ENCODE results near the gene MAGI2. TPM values are rescaled to one million over a fixed set of nuclear protein-coding genes. Genes with fewer than 3 reads are reported as not detected.
"Not testable (repeated sequence)": the region's sequence is repeated elsewhere in the genome, so short reads cannot be mapped to it uniquely, and the experiment has no call there.

Gene MAGI2
- total and polyA plus RNA-seq, 9 donors = 7.1 to 20.4 (median 18.7) TPM

- WGBS, 3 donors = 84 to 95% (median 84%) methylated on average over 4 of the region's 4 CpGs
- H3K9me3 ChIP-seq = no peaks in the 10 kb centered on the region
- no peak overlapping the region for H3K27ac ChIP-seq
- H3K4me3 ChIP-seq = no peak overlapping the region
- no peak for DNase-seq
- no peaks in the 10 kb centered on the region for H3K4me1 ChIP-seq (ENCODE audit: insufficient read depth)
- TF ChIP-seq POLR2A (IDR thresholded peaks at IDR 0.05) = no peak
- no peak for TF ChIP-seq EP300 (IDR thresholded peaks at IDR 0.05)
- no peak for TF ChIP-seq CTCF (IDR thresholded peaks at IDR 0.05)
- intact Hi-C loops (cut with DNase I) = no loop called here
- no peaks in the 10 kb centered on the region for H3K36me3 ChIP-seq
- no peaks in the 10 kb centered on the region for H3K27me3 ChIP-seq
Observed at GRCh38 chr7:78585980-78586379, 867.5 kb downstream of the MAGI2 start.

- no peak overlapping the region for H3K4me3 ChIP-seq
- WGBS, 3 donors = 40 to 46% (median 42%) methylated on average over 2 of the region's 2 CpGs
- no peaks in the 10 kb centered on the region for H3K36me3 ChIP-seq
- H3K9me3 ChIP-seq = no peaks in the 10 kb centered on the region
- H3K27ac ChIP-seq = no peak overlapping the region
- no peaks in the 10 kb centered on the region for H3K4me1 ChIP-seq (ENCODE audit: insufficient read depth)
- TF ChIP-seq POLR2A (IDR thresholded peaks at IDR 0.05) (no peak), CTCF (IDR thresholded peaks at IDR 0.05) (no peak), EP300 (IDR thresholded peaks at IDR 0.05) (no peak)
- H3K27me3 ChIP-seq = no peaks in the 10 kb centered on the region
- intact Hi-C loops (cut with DNase I) = no loop called here
- DNase-seq = no peak
Observed at GRCh38 chr7:78578686-78579085, 874.8 kb downstream of the MAGI2 start.

DNA sequence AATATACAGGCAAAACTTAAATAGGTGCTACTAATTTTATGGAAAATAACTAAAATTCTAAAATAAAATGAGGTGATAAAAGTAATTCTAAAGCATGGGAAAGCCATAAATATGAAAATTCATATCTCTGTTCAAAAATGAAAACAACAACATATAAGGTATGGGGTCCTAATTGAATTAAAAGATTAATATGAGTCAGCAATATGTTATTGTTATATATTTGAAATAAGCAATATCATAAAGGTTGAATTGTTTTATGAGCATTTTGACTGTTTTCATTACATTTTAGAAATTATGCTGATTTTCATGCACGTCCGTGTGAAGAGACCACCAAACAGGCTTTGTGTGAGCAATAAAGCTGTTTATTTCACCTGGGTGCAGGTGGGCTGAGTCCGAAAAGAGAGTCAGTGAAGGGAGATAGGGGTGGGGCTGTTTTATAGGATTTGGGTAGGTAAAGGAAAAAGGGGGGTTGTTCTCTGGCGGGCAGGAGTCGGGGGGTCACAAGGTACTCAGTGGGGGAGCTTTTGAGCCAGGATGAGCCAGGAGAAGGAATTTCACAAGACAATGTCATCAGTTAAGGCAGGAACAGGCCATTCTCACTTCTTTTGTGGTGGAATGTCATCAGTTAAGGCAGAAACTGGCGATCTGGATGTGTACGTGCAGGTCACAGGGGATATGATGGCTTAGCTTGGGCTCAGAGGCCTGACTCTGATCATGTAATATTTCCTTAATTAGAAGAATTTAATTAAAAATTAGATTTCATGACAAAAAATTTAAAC is 876.1 kb downstream of the MAGI2 start:
- 90 to 93% (median 92%) methylated on average over 6 to 7 of the region's 7 CpGs for WGBS, 3 donors
- H3K36me3 ChIP-seq; H3K4me1 ChIP-seq (ENCODE audit: insufficient read depth); H3K27me3 ChIP-seq; intact Hi-C loops (cut with DNase I); H3K4me3 ChIP-seq; H3K9me3 ChIP-seq; DNase-seq; H3K27ac ChIP-seq: not testable (repeated sequence)

DNA sequence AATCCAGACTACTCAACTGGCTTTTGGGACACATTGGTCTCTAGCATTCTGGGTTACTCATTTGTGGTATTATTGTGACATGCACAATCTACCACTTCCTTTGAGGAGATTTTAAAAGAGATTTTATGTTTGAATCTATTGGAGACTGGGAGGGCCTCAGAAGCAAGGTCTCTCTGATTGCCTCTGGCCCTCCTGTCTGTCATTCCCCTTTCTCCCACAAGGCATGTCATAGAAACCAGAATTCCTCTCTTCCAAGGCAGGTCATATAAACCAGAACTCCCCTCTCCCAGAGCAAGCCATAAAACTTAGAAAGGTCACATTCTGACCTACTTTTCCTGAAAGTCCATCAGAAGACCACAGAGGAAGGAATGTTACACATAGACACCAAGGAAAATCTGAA is 877.2 kb downstream of the MAGI2 start:
- H3K27me3 ChIP-seq = no peaks in the 10 kb centered on the region
- H3K36me3 ChIP-seq = no peaks in the 10 kb centered on the region
- no peaks in the 10 kb centered on the region for H3K9me3 ChIP-seq
- TF ChIP-seq CTCF (IDR thresholded peaks at IDR 0.05) = no peak
- H3K27ac ChIP-seq = no peak overlapping the region
- no peak overlapping the region for H3K4me3 ChIP-seq
- intact Hi-C loops (cut with DNase I) = no loop called here
- no peaks in the 10 kb centered on the region for H3K4me1 ChIP-seq (ENCODE audit: insufficient read depth)
- DNase-seq = no peak

DNA sequence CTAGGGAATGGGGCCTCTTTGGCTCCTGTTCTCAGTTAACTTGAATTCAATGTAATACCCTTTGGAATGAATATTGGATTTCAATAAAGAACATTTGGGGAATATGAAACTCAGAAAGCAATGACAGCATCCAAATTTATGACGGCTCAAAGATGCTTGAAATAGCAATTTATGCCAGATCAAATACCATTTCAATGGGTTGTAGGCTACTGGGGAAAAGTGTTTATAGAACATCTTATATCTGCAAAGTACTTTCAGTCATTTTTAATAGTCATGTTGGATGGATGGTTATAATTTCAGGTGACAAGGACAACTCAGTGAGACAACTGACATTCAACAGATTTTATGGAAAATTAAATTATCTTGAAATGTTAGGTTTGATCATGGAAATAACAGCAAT is 882.2 kb downstream of the MAGI2 start:
- no peak overlapping the region for H3K27ac ChIP-seq
- H3K9me3 ChIP-seq = no peaks in the 10 kb centered on the region
- H3K4me1 ChIP-seq (ENCODE audit: insufficient read depth) = no peaks in the 10 kb centered on the region
- no peaks in the 10 kb centered on the region for H3K27me3 ChIP-seq
- no peak overlapping the region for H3K4me3 ChIP-seq
- no peak for TF ChIP-seq POLR2A (IDR thresholded peaks at IDR 0.05)
- no peak for TF ChIP-seq EP300 (IDR thresholded peaks at IDR 0.05)
- TF ChIP-seq CTCF (IDR thresholded peaks at IDR 0.05) = no peak
- DNase-seq = no peak
- H3K36me3 ChIP-seq = no peaks in the 10 kb centered on the region
- 47 to 85% (median 83%) methylated on average over 1 of the region's 1 CpG for whole genome bisulfite sequencing, 3 donors
- intact Hi-C loops (cut with DNase I) = no loop called here

Data from ovary (tissue), 9 donors.